ENCODE results near the gene MBD6.
"Not testable (repeated sequence)": the region's sequence is repeated elsewhere in the genome, so short reads cannot be mapped to it uniquely, and the experiment has no call there.

Gene MBD6

DNA sequence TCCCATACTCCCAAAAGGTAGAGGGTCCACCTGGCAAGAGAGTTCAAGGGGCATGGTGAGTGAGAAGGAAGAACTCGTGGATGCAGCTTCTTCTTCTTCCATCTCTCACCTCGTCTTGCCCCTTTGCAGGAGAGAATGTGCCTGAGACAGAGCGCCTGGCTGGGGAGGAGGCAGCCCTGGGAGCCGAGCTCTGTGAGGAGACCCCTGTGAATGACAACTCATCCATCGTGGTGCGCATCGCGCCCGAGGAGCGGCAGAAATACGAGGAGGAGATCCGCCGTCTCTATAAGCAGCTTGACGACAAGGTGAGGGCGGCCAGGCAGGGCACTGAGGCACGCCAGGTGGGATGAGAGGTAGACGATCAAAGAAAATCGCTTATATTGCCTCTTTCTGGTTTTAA is 47.2 kb downstream of the MBD6 start:
- DNase-seq (ENCODE audit: low read depth), result no peak
- H3K4me3 ChIP-seq (ENCODE audit: low read length), result no peak overlapping the region
- TF ChIP-seq, protein P1, sequence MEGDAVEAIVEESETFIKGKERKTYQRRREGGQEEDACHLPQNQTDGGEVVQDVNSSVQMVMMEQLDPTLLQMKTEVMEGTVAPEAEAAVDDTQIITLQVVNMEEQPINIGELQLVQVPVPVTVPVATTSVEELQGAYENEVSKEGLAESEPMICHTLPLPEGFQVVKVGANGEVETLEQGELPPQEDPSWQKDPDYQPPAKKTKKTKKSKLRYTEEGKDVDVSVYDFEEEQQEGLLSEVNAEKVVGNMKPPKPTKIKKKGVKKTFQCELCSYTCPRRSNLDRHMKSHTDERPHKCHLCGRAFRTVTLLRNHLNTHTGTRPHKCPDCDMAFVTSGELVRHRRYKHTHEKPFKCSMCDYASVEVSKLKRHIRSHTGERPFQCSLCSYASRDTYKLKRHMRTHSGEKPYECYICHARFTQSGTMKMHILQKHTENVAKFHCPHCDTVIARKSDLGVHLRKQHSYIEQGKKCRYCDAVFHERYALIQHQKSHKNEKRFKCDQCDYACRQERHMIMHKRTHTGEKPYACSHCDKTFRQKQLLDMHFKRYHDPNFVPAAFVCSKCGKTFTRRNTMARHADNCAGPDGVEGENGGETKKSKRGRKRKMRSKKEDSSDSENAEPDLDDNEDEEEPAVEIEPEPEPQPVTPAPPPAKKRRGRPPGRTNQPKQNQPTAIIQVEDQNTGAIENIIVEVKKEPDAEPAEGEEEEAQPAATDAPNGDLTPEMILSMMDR (conservative IDR thresholded peaks at IDR 0.05; ENCODE audit: low read length), result no peak

DNA sequence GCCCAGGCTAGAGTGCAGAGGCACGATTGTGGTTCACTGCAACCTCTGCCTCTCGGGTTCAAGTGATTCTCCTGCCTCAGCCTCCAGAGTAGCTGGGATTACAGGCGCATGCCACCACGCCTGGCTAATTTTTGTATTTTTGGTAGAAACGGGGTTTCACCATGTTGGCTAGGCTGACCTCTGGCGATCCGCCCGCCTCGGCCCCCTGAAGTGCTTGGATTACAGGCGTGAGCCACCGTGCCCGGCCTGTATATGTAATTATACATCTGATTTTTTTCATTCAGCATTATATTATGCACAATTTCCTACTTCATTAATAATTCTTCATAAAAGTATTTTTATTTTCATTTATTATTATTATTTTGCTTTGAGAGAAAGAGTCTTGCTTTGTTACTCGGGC is 47.8 kb downstream of the MBD6 start:
- not testable (repeated sequence) for H3K4me3 ChIP-seq (ENCODE audit: low read length); DNase-seq (ENCODE audit: low read depth)

DNA sequence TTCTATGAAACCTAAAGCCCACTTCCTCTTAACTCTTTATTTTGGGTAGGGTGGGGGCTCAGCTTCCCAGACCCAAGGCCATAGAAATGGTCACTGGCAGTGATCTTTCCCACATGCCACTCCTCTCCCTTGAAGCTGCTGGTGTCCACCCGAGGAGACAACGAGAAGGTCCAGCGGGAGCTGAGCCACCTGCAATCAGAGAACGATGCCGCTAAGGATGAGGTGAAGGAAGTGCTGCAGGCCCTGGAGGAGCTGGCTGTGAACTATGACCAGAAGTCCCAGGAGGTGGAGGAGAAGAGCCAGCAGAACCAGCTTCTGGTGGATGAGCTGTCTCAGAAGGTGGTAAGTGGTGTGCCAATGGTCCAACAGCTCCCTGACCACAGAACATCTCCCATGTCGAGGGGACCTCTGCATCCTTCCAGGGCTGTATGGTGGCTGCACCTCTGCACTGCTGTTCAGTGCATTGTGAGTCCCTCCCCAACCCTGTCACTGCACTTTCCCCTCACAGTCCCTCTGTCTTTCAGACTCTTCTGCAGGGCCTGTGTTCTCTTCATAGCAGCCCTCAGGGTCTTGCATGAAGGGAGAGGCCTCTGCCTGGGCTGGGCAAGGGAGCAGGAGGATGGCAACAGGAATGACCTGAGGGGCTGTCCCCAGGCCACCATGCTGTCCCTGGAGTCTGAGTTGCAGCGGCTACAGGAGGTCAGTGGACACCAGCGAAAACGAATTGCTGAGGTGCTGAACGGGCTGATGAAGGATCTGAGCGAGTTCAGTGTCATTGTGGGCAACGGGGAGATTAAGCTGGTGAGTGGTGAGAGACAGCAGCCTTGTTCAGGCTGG is 49.5 kb downstream of the MBD6 start:
- no peak overlapping the region for H3K4me3 ChIP-seq (ENCODE audit: low read length)
- TF ChIP-seq, protein P1 (conservative IDR thresholded peaks at IDR 0.05; ENCODE audit: low read length), result no peak
- no peak for DNase-seq (ENCODE audit: low read depth)

DNA sequence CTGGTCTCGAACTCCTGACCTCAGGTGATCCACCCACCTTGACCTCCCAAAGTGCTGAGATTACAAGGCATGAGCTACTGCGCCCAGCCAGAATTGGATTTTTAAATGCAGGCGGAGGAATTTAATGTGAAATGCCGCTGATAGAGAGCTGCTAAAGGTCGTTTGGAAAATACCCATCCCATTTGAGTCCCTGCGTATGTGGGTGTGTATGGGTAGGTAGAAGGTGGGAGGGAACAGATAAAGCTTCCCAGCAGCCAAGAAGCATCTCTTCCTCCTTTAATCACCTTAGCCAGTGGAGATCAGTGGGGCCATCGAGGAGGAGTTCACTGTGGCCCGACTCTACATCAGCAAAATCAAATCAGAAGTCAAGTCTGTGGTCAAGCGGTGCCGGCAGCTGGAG is 52.2 kb downstream of the MBD6 start:
- H3K4me3 ChIP-seq (ENCODE audit: low read length), result no peak overlapping the region
- DNase-seq (ENCODE audit: low read depth), result no peak
- TF ChIP-seq, protein P1 (conservative IDR thresholded peaks at IDR 0.05; ENCODE audit: low read length), result no peak

DNA sequence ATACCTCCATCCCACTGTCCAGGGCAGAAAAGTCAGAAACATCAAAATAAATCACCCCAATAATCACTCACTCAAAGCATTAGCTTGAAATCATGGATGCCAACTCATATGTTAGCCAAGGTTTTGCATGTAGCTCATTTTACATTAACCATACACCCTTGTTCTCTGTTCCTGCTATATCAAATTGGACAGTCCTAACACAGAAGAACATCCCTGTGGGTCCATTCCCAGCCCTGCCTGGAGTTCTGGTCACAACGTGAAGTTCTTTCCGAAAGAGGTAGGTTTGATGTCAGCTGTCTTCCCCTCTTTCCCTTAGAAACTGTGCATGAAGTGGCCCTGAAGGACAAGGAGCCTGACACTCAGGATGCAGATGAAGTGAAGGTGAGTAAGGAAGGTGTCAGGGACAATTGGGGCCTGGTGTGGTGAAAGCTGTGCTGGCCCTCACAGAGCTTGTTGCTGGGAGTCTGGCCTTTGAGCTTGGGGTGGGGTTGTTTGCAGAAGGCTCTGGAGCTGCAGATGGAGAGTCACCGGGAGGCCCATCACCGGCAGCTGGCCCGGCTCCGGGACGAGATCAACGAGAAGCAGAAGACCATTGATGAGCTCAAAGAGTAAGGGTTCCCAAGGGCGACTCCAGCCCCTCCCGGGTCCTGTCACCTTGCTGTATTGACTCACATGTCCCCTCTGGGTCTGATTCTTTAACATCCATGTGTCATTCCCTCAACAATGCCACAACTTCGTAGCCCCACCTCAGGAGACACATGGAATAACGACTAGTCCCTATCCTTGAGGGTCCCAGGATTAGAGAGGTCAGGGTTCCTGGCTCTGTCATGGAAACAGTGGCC is 53.4 kb downstream of the MBD6 start:
- no peak overlapping the region for H3K4me3 ChIP-seq (ENCODE audit: low read length)
- TF ChIP-seq, protein P1 (conservative IDR thresholded peaks at IDR 0.05; ENCODE audit: low read length), result no peak
- DNase-seq (ENCODE audit: low read depth), result no peak

DNA sequence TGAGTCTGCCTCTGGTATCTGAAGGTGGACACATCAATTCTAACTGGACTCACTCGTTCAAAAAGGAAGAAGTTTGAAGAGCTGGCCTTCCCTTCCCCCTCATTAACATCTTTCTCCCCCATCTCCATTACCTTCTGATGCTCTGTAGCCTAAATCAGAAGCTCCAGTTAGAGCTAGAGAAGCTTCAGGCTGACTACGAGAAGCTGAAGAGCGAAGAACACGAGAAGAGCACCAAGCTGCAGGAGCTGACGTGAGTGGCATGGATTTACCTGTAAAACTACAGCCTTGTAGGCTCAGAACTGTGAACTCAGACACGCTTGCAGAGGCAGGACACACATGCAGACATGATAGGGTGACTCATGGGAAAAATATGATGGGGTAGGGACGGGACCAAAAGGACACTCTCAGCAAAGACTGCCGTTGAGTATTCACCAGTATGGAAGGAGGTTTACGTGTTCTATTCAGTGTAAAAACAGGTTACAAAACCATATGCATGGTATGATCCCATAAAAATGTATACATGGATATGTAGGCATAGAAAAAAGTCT is 54.1 kb downstream of the MBD6 start:
- no peak overlapping the region for H3K4me3 ChIP-seq (ENCODE audit: low read length)
- TF ChIP-seq, protein P1 (conservative IDR thresholded peaks at IDR 0.05; ENCODE audit: low read length), result no peak
- no peak for DNase-seq (ENCODE audit: low read depth)

DNA sequence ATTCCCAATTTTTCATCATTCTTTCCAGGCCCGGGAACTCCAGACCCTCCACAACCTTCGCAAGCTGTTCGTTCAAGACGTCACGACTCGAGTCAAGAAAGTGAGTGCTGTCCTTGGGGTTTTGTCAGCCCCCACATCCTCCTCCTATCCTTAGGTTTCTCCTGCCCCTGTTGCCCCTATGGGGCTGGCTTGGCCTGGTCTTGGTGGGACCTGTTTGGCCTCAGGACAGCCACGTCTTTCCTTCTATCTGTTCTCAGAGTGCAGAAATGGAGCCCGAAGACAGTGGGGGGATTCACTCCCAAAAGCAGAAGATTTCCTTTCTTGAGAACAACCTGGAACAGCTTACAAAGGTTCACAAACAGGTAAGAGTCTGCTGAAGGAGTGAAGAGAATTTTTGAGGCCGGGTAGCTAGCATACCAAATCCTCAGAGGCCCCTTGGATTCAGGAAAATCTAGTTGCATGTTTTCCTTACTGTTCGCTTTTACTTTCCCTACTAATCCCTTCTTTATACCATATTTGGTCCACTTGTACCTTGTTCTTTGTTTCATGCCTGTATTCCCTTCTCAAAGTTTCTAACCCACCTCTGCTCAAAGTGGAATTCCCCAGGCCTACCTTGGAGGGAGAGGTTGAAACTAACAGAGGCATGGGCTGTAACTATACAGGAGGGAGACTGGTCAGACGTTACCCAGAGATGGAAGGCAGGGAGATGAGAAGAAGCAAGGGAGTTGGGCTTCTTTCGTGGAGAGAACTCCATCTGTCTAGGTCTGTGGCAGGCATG is 55.5 kb downstream of the MBD6 start:
- no peak for DNase-seq (ENCODE audit: low read depth)
- TF ChIP-seq, protein P1 (conservative IDR thresholded peaks at IDR 0.05; ENCODE audit: low read length), result no peak
- H3K4me3 ChIP-seq (ENCODE audit: low read length), result no peak overlapping the region
